Stimulated activated CD8-positive, alpha-beta memory T cell treated with anti-CD3 and anti-CD28 coated beads, Interleukin-2, amount 100 ng/mL, for 48 hours (primary cell): ENCODE results near the gene IL33.

Source experiments
- DNase-seq, 2 donors: peaks; one replicate each; pipeline ENCODE4 v3.0.0-alpha.2; 2020; ENCODE audit warnings: low read depth in 2 of 2

IL33 gene

DNA sequence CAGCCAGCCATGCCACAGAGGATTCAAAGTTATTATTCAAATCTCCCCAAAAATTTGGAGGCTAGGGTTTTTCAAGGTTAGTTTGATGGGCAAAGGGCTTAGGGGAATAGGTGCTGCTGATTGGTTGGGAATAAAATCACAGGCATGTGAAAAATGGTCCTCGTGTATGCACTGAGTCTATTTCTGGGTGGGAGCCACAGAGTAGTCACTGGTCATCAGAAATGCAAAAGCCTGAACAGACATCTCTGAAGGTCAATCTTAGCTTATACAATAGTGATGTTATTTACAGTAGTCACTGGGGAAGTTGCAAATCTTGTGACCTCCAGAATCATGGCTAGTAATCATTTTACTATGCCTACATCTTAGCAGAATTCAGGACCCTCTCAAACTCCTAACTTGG is 1.3 kb downstream of the IL33 start:
- DNase-seq = no peak

- no peak for DNase-seq
These were observed 2.5 kb downstream of the IL33 start for GRCh38 chr9:6218099-6218502.

- no peak for DNase-seq
These were observed 3.4 kb downstream of the IL33 start for GRCh38 chr9:6219040-6219439.

- no peak for DNase-seq
These were observed 4.4 kb downstream of the IL33 start for GRCh38 chr9:6219981-6220380.

DNA sequence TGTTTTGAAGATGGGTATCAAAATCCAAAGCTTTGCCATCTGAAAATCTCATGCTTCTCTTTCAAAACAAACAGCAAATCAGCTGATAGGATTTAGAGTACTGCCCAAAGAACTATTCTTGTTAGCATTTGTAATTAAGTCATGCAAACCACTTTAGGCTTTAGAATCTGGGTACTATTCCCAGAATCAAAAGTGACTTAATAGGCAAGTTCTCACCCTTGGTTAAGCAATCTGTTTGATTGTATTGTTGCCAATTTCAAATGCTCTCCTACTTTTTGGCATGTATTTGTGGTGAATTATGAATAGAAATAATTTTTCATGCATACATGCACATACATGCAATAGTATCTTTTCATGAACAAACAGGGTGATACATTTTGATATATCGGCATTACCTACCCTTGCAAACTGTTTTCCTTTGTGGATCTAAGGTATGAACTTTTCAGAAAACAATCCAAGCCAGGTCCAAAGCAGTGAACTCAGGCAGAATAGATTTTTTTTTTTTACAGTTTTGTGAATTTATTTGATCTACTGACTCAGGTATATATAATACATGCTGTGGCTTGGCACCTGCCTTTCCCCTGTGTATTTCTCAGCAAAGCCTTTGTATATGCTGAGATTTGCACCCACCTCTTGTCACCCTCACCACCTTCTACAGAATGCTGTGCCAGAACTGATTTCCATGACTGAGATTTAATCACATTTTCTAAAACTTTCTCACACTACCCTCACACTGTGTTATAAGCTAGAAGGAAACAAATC is 9.0 kb downstream of the IL33 start:
- no peak for DNase-seq

GRCh38 chr9:6226696-6227095 is 11.1 kb downstream of the IL33 start:
- no peak for DNase-seq

DNA sequence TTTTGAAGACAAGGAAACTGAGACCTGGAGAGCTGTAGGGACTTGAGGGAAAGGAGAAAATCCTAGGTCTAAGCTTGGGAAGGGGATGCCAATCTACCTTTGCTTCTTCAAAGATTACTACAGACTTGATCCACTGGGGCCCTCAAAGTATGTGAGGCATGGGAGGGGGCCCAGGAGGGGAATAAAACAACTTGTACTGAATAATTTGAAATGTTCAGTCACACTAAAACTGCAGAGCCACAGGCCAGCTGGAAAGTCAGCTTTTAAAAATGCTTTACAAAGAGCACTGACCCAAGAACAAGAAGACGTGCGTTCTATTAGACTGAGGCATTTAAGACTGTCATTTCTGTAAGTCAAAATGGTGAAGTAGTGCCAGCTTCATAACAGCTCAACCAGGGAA is 13.6 kb downstream of the IL33 start:
- no peak for DNase-seq

GRCh38 chr9:6229619-6230018 is 14.0 kb downstream of the IL33 start:
- DNase-seq = no peak

GRCh38 chr9:6230037-6230780 is 14.6 kb downstream of the IL33 start:
- DNase-seq = no peak

DNA sequence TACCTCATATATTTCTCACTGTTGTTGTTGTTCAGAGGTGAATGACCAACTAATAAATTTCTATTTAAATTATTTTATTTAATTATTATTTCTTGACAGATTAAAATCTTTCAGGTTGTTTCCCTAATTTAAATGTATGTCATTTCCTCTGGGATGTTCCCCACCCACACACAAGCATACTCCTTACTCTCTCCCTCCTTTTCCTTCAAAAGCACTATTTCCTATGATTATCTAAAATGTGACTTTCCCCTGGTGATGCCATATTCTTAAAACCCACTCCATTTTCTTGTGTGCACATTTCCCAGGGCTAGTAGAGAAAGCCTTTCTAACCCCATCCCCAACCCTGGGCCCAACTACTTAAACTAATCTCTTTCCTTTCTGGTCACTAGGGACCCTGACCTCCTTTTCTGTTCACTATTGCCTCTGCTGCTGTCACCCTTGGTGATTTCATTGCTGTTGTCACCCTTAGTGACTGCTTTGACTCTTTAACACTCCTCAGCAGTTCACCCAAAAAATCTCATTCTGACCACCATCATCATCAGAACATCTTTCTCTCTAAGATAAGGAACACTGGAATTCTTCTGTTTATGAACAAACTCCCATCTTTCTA is 16.8 kb downstream of the IL33 start:
- no peak for DNase-seq

- DNase-seq = no peak
These were observed 18.4 kb downstream of the IL33 start for GRCh38 chr9:6234014-6234413.

GRCh38 chr9:6237267-6237666 is 21.7 kb downstream of the IL33 start:
- DNase-seq = no peak

DNA sequence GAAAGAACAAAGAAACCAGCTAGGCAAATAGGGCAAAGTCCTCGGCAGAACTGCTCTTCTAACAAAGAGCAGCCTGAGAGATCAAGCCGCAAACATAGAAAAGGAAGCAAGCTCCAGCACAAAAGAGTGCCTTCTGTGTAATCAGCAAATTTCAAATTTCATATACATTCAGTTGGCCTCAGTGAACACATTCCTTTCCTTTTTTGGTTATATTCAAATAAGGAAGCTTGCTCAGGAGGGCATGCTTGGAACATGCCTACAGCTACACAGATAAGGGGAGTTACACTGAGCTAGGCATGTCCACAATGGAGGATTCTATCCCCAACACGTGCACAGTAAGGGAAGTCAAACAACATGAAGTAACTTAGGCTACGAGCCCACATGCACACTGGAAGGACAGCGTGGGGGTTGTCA is 23.4 kb downstream of the IL33 start:
- no peak for DNase-seq

DNA sequence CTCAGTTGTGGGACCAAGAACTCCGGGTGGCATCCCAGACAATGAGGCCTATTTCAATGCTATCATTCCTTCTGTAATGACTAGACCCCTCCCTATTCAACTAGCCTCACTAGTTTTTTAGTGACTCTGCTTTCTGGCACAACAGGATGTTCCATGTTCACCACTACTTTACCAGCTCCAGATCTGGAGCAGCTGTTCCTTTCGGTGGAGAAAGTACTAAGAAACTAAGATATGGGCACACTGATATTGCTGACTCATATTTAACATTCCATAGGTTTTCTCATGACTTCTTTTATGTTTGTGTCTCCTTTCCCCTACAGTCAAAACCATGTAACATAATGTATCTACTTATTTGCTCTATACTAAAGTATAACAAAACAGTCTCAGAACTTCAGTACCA is 24.1 kb downstream of the IL33 start:
- no peak for DNase-seq

DNA sequence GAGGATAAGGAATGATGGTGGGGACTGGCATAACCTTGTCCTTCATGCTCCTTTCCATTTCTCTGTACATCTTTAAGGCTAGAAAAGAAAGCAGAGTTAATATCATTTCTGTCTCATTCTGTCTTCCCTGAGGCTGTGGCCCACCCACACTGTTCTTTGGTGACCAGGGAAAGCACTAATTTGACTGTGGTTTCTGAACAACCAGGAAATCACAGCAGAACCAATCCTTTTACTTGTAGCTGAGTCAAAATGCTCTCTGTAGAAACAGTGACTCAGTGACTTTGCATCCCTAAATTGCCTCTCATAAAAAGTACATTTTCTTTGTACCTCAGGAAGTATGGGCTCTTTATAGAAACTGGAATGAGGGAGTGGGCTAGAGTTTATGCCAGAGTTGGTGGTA is 28.1 kb downstream of the IL33 start:
- DNase-seq = no peak

GRCh38 chr9:6247266-6247665 is 31.7 kb downstream of the IL33 start:
- DNase-seq = no peak

DNA sequence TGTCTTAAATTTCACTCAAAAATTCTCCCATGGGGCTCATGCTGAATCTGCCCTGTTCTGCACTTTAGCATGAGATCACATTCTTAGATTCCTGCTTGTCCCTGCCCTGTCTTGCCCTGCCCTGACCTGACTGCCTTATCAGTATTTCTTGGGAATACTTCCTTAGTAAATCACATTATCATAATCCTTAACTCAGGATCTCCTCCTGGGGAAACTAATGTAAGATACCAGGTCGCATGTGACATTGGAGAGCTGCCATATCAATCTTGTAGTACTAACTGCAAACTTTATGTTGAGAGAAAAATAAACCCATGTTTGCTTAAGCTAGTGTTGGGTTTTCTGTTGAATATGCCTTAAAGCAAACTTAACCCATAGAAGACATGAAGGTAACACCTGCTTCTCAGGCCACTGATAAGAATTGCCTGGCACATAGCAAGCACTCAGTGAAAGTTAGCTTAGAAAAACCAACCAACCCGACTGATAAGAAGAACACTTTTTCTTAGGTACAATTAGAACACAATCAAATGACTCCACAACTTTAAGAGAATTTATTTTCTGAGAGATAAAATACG is 53.3 kb downstream of the IL33 start:
- DNase-seq = no peak

DNA sequence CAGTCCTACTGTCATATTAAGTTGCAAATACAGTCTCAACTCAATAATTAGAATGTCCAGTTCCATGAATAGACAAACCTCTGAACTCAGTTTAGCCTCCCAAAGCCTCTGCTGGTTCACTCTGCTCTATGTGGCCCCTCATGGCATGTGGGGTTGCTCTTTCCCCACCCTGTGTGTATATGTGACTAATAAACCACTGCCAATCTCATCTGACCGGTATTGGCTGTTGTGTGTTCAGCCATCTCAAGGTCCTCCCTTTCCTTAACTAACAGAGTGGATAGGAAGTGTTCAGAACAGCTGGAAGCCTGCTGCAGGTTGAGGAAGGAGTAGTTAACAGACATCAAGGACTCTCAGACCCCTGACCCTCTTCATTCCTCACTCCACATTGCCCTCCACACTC is 55.3 kb downstream of the IL33 start:
- no peak for DNase-seq

DNA sequence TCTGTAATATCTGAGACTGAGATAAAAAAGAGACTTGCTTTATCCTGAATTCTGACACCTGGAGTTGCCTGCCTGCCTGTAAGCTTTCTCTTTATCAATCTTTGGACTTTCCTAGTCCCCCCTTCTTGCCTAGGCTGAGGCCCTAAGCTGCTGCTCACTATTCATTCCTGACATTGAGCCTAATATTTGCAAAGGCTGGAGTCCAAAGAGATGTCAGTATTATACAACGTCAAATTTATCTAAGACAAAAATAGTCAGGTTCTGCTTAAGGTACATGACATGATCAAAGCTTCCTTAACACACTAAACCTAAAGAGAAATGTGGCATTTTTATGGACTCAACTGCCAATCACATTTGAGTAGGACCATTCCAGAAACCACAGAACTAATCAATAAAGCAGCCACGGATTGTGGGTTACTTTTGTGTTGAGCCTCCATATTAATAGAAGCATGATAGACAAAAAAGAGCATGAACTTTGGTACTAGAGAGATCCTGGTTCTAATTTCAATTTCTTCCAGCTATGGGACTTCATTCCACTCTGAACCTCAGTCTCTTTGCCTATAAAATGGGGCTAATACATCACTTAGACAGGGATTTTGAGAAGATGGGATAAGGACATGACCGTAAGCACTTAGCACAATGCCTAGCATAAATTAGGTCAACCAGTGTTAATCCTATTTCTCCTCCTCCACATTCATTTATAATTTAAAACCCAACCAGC is 56.1 kb downstream of the IL33 start:
- DNase-seq = no peak

DNA sequence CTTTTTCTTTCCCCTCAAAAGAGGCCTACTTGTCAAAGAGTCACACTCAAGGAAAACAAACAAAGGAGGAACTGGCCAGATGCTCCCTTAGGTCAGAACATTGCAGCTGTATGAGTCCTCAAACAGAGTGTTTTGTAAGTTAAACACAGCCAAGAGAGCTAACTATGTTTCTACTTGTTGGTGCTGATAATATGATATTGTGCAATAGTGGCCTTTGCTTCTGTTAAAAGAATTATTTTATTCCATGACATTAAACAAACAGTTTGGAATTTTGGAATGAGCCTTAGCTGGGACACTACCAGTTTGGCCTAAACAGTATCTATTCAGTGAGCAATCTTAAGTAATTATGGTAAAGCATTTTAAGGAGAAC is 56.6 kb downstream of the IL33 start:
- no peak for DNase-seq

- no peak for DNase-seq
These were observed 61.8 kb downstream of the IL33 start for GRCh38 chr9:6277417-6277816.

GRCh38 chr9:6301858-6302257 is 86.3 kb downstream of the IL33 start:
- DNase-seq = no peak
